Measurements from ENCODE around the gene DNAH8.
A peak's percentile ranks its signal among the peaks of the same experiment; 100 is the strongest.

DNAH8 gene

GRCh38 chr6:38976801-38977500 lies 261.8 kb downstream of the DNAH8 start:
- no peak for DNase-seq

GRCh38 chr6:38978139-38978704 lies 263.1 kb downstream of the DNAH8 start:
- no peak for DNase-seq

- no peak for DNase-seq
These were observed 267.4 kb downstream of the DNAH8 start for GRCh38 chr6:38982470-38982869.

GRCh38 chr6:38984723-38985122 lies 269.6 kb downstream of the DNAH8 start:
- DNase-seq: no peak

- DNase-seq: no peak
These were observed 270.7 kb downstream of the DNAH8 start for GRCh38 chr6:38985839-38986238.

GRCh38 chr6:38987503-38987902 lies 272.4 kb downstream of the DNAH8 start:
- DNase-seq: peak; percentile 5

GRCh38 chr6:38988736-38989449 lies 273.8 kb downstream of the DNAH8 start:
- no peak for DNase-seq

- DNase-seq: no peak
These were observed 275.4 kb downstream of the DNAH8 start for GRCh38 chr6:38990475-38990874.

GRCh38 chr6:38996676-38997075 lies 281.6 kb downstream of the DNAH8 start:
- DNase-seq: no peak

- DNase-seq: no peak
These were observed 282.1 kb downstream of the DNAH8 start for GRCh38 chr6:38997128-38997761.

- DNase-seq: no peak
These were observed 288.0 kb downstream of the DNAH8 start for GRCh38 chr6:39003072-39003471.

- no peak for DNase-seq
These were observed 288.4 kb downstream of the DNAH8 start for GRCh38 chr6:39003492-39003891.

- DNase-seq: no peak
These were observed 289.7 kb downstream of the DNAH8 start for GRCh38 chr6:39004801-39005200.

GRCh38 chr6:39005774-39006173 lies 290.7 kb downstream of the DNAH8 start:
- DNase-seq: no peak

- DNase-seq: no peak
These were observed 292.5 kb downstream of the DNAH8 start for GRCh38 chr6:39007575-39007974.

- DNase-seq: no peak
These were observed 293.6 kb downstream of the DNAH8 start for GRCh38 chr6:39008737-39009136.

GRCh38 chr6:39009476-39009875 lies 294.4 kb downstream of the DNAH8 start:
- DNase-seq: no peak

- no peak for DNase-seq
These were observed 301.9 kb downstream of the DNAH8 start for GRCh38 chr6:39016839-39017546.

GRCh38 chr6:39017547-39017880 lies 302.4 kb downstream of the DNAH8 start:
- no peak for DNase-seq

- no peak for DNase-seq
These were observed 303.0 kb downstream of the DNAH8 start for GRCh38 chr6:39018103-39018502.

- no peak for DNase-seq
These were observed 305.0 kb downstream of the DNAH8 start for GRCh38 chr6:39020136-39020535.

- no peak for DNase-seq
These were observed 305.9 kb downstream of the DNAH8 start for GRCh38 chr6:39021041-39021440.

- no peak for DNase-seq
These were observed 306.7 kb downstream of the DNAH8 start for GRCh38 chr6:39021779-39022178.
